Esophagus squamous epithelium (tissue), 5 donors: ENCODE data around the gene STPG1. TPM values are rescaled to one million over a fixed set of nuclear protein-coding genes. Genes with fewer than 3 reads are reported as not detected.

Experiments used
- DNase-seq: peaks from one replicate; lab custom pipeline; 2025; lab: John Stamatoyannopoulos, UW
- H3K27ac ChIP-seq, 4 donors: fragments of 200-600 bp; sonication (generic); one replicate each; pipeline ENCODE4 v1.5.1; 2016 to 2019; ENCODE audit warnings: mild to moderate bottlenecking in 1 of 4
- H3K27me3 ChIP-seq, 4 donors: fragments of 200-600 bp; sonication (generic); 1 replicate in 3 of 4; 2 replicates in 1 of 4; pipeline versions ENCODE4 v1.5.1 to v1.6.0; 2017 to 2021; ENCODE audit warnings: antibody characterized with exemption in 1 of 4
- H3K36me3 ChIP-seq, 3 donors: fragments of 200-600 bp; sonication (generic); one replicate each; pipeline ENCODE4 v1.5.1; 2016 to 2019
- H3K4me1 ChIP-seq, 3 donors: fragments of 200-600 bp; sonication (generic); one replicate each; pipeline ENCODE4 v1.5.1; 2017 to 2019
- H3K4me3 ChIP-seq, 4 donors: fragments of 200-600 bp; sonication (generic); 1 replicate in 3 of 4; 2 replicates in 1 of 4; pipeline ENCODE4 v1.5.1; 2016 to 2019; ENCODE audit warnings: mild to moderate bottlenecking in 2 of 4, moderate library complexity in 1 of 4
- H3K9me3 ChIP-seq, 3 donors: fragments of 200-600 bp; sonication (generic); one replicate each; pipeline ENCODE4 v1.5.1; 2016 to 2019
- POLR2A ChIP-seq, 4 donors: fragments of 450-650 bp; IDR thresholded peaks; one replicate each; pipeline ENCODE4 v1.6.1; 2017; ENCODE audit warnings: antibody characterized with exemption in 4 of 4, mild to moderate bottlenecking in 4 of 4, moderate library complexity in 3 of 4
- WGBS, 2 donors: methylation state at CpG; one replicate each; pipeline ENCODE4 v1.1.5; 2018; 5-methylcytosine and 5-hydroxymethylcytosine counted together
- intact Hi-C: fragments of 100-400 bp; cut with DNase I; formaldehyde crosslinking; loops from one replicate; pipeline ENCODE4 v1.15.0; 2022
- total RNA-seq, 4 donors: library from RNA; depleted of rRNA; stranded (reverse); fragments of >200 nt; gene quantifications; one replicate each; pipeline ENCODE4 v1.1.0, GENCODE V29; 2016
- TF ChIP-seq, protein P1 (sequence below), 6 experiments: fragments of 450-650 bp in 4 of 6; fragments of 200-600 bp in 2 of 6; sonication (generic) in 2 of 6; IDR thresholded peaks; one replicate each; pipeline ENCODE4 v1.5.1; 2016 to 2019; ENCODE audit warnings: antibody characterized with exemption in 6 of 6, mild to moderate bottlenecking in 4 of 6, moderate library complexity in 4 of 6
- donor health status: DM: yes; HTN: yes; CAD: no.

Gene STPG1
- total RNA-seq, 4 donors from 2014 or later, result 2.6 to 6.9 (median 5.6) TPM

DNA sequence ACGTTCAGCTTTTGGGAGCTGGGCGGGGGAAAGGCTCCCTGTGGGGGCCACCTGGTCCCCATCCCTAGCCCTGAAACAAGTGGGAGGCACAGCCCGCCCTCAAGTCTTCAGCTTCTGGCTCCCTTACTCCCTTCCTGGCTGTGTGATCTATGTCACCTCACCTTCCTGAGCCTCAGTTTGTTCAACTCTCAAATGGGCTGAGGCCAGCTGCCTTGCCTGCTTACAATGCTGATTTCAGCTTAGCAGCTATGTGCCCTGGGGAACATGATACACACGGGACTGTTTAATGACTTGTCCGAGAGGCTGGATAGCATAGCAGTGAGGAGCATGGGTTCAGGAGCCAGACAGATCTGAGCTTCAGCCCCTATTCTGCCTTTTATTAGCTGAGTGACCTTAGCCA is 75.1 kb downstream of the STPG1 start:
- Histone ChIP-seq H3K27me3 (no peaks in the 10 kb centered on the region), H3K27ac (no peak overlapping the region), H3K4me1 (peaks cover 0 to 28% (median 0%) of the 10 kb centered on the region in 3 donors), H3K4me3 (no peak overlapping the region), H3K9me3 (no peaks in the 10 kb centered on the region), H3K36me3 (peaks cover 0 to 100% (median 10%) of the 10 kb centered on the region in 3 donors)
- no peak for TF ChIP-seq POLR2A (IDR thresholded peaks at IDR 0.05)
- intact Hi-C loops, result no loop called here
- no peak for DNase-seq
- WGBS, 2 donors, result 100% methylated on average over 1 to 4 of the region's 5 CpGs

DNA sequence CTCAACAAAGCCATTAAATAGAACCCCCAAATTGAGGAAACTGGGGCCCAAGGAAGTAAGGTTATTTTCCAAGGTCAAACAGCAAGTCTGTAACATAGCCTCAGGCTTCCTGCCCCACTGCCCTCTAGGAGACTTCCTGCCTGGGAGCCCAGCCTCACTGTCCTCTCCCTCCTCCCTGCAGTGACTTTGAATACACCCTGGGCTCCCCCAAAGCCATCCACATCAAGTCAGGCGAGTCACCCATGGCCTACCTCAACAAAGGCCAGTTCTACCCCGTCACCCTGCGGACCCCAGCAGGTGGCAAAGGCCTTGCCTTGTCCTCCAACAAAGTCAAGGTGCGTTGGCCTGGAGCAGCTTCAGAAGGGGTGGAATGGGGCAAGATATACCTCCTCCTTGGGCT is 76.1 kb downstream of the STPG1 start:
- 78% methylated on average over 1 of the region's 4 CpGs; no CpG with 5 or more reads in 1 of the 2 donors for WGBS, 2 donors
- H3K36me3 ChIP-seq, result peaks cover 0 to 100% (median 2%) of the 10 kb centered on the region in 3 donors
- H3K4me1 ChIP-seq, result peaks cover 0 to 28% (median 0%) of the 10 kb centered on the region in 3 donors
- DNase-seq, result no peak
- no peaks in the 10 kb centered on the region for H3K9me3 ChIP-seq
- no peak overlapping the region for H3K4me3 ChIP-seq
- intact Hi-C loops, result no loop called here
- no peak overlapping the region for H3K27ac ChIP-seq
- TF ChIP-seq, protein P1, sequence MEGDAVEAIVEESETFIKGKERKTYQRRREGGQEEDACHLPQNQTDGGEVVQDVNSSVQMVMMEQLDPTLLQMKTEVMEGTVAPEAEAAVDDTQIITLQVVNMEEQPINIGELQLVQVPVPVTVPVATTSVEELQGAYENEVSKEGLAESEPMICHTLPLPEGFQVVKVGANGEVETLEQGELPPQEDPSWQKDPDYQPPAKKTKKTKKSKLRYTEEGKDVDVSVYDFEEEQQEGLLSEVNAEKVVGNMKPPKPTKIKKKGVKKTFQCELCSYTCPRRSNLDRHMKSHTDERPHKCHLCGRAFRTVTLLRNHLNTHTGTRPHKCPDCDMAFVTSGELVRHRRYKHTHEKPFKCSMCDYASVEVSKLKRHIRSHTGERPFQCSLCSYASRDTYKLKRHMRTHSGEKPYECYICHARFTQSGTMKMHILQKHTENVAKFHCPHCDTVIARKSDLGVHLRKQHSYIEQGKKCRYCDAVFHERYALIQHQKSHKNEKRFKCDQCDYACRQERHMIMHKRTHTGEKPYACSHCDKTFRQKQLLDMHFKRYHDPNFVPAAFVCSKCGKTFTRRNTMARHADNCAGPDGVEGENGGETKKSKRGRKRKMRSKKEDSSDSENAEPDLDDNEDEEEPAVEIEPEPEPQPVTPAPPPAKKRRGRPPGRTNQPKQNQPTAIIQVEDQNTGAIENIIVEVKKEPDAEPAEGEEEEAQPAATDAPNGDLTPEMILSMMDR (IDR thresholded peaks at IDR 0.05), result no peak
- TF ChIP-seq POLR2A (IDR thresholded peaks at IDR 0.05), result no peak
- H3K27me3 ChIP-seq, result no peaks in the 10 kb centered on the region

DNA sequence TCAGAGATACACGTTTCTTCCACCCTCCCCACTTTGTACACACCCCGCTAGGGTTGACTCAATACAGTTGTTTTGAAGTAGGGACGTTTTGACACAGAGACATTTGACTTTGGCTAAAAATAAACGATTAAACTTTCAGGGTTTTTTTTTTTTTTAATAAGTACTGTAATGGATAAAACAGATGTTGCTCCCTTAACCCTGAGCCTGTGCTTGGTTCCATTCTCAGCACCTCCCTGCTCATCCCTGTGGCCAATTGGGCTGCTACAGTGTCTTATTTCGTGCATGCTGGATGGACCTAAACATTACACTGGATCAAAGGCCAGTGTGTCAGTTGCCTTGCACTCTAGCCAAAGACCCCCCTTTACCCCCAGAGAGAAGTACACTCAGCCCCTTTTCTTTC is 77.5 kb downstream of the STPG1 start:
- TF ChIP-seq POLR2A (IDR thresholded peaks at IDR 0.05), result no peak
- TF ChIP-seq, protein P1 (IDR thresholded peaks at IDR 0.05), result no peak
- H3K4me1 ChIP-seq, result peaks cover 0 to 28% (median 0%) of the 10 kb centered on the region in 3 donors
- intact Hi-C loops, result no loop called here
- peaks cover 0 to 100% (median 0%) of the 10 kb centered on the region in 3 donors for H3K36me3 ChIP-seq
- no peak overlapping the region for H3K27ac ChIP-seq
- no peaks in the 10 kb centered on the region for H3K27me3 ChIP-seq
- WGBS, 2 donors, result 45 to 62% methylated on average over 5 of the region's 5 CpGs
- no peak overlapping the region for H3K4me3 ChIP-seq
- no peak for DNase-seq
- no peaks in the 10 kb centered on the region for H3K9me3 ChIP-seq

DNA sequence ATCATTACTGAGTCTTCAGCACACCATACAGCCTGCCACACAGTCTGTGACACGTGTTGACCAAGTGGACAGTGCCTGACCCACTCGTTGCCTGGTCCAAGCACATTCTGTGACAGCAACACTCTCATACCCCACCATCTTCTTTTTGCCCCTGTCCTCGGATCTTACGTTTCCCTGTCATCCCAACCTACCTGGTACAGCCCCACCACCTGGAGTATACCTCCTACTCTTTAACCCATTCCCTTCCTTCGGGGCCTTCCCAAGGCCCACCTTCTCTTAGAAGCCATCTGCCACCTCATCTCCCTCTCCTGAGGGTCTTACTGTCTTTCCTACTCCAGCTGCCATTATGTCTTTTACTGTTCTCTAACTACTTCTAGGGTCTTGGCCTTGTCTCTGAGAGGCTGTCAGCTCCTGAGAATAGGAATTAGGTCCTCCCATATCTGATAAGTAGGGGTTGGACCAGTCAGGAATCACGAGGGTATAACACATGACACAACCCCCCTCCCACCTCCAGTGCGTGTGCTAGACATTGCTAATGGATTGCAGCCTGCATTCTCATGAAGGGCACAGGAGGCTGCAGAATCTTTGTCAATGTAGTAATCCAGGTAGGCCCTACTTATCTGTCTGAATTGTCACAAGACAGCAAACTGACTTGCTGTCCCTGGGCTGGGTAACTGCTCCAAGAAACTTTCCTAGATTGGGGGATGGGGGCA is 81.5 kb downstream of the STPG1 start:
- Histone ChIP-seq H3K4me3 (no peak overlapping the region), H3K9me3 (no peaks in the 10 kb centered on the region), H3K4me1 (peaks cover 0 to 18% (median 0%) of the 10 kb centered on the region in 3 donors), H3K27ac (no peak overlapping the region), H3K36me3 (peaks cover 0 to 95% (median 0%) of the 10 kb centered on the region in 3 donors), H3K27me3 (no peaks in the 10 kb centered on the region)
- TF ChIP-seq, protein P1 (IDR thresholded peaks at IDR 0.05), result no peak
- TF ChIP-seq POLR2A (IDR thresholded peaks at IDR 0.05), result no peak
- 87 to 94% methylated on average over 6 to 7 of the region's 7 CpGs for WGBS, 2 donors
- DNase-seq, result no peak
- intact Hi-C loops, result no loop called here

DNA sequence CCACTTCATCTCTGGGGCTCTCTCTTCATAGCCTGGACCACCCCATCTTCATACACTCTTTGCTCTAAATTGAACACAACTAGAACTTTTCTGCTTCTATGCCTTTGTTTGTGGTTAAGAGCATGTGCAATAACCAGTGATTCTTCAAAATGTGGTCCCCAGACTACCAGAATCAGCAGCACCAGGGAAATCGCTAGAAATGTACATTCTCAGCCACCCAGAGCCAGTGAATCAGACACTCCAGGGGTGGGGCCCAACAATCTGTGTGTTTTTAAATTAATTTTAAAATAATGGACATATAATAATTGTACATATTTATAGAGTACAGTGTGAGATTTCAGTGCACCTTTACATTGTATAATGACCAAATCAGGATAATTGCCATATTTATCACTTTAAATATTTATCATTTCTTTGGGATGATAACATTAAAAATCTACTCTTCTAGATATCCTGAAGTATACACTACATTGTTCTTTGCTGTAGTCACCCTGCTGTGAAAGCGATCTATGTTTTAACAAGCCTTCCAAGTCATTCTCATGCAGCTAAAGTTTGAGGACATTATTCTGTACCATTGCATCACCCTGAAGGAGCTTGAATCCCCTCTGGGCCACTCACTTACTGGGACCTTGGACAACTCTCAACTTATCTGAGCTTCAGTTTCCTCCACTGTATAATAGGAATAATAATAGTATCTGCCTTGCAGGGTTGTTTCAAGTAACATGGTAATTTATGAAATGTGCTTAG is 83.6 kb downstream of the STPG1 start:
- peak overlapping the region in 1 of 4 donors; percentile 9 for H3K27ac ChIP-seq
- H3K36me3 ChIP-seq, result peaks cover 0 to 74% (median 0%) of the 10 kb centered on the region in 3 donors
- WGBS, 2 donors, result 74 to 77% methylated on average over 2 of the region's 2 CpGs
- H3K9me3 ChIP-seq, result no peaks in the 10 kb centered on the region
- no peak overlapping the region for H3K4me3 ChIP-seq
- DNase-seq, result no peak
- no peaks in the 10 kb centered on the region for H3K27me3 ChIP-seq
- peaks cover 0 to 22% (median 0%) of the 10 kb centered on the region in 3 donors for H3K4me1 ChIP-seq
- intact Hi-C loops, result loop anchor here (10.0 kb wide), 1 partner anchor 125 kb away; no protein-coding TSS in a partner anchor
- TF ChIP-seq POLR2A (IDR thresholded peaks at IDR 0.05), result no peak
- TF ChIP-seq, protein P1 (IDR thresholded peaks at IDR 0.05), result no peak
